GM21367 (cell line): ENCODE measurements around the gene CIB4.

ENCODE experiments used
- ATAC-seq: cut with Tn5 transposase; IDR thresholded peaks from one replicate; pipeline ENCODE4 v1.9.1; 2021; ENCODE audit not compliant: unreplicated experiment

Gene CIB4

GRCh38 chr2:26584656-26585055 lies 56.5 kb downstream of the CIB4 start:
- ATAC-seq = no peak

- ATAC-seq = no peak
Measured at GRCh38 chr2:26584191-26584590, 57.0 kb downstream of the CIB4 start.

DNA sequence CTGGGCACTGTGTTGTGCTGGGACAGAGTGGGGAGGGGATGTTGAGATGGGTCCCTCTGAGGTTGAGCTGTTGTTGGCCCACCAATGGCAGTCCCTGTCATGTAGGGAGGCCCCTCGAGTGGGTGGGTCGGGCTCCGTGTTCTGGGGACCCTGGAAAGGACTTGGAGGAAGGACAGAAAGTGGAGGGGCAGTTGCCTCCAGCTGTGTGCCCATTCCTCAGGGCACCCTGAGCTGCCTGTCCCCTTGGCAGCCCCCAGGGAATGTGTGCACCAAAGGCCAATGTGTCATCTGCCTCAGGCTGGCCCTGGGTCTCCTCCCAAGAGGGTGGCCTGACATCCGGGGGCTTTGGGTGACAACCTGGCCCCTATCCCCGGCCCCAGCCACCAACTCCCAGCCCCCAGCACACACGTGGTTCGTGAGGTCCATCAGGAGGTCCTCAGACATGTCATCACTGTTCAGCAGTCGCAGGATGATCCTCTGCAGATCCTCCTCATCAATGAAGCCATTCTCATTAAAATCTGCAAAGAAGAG lies 57.7 kb downstream of the CIB4 start:
- no peak for ATAC-seq

DNA sequence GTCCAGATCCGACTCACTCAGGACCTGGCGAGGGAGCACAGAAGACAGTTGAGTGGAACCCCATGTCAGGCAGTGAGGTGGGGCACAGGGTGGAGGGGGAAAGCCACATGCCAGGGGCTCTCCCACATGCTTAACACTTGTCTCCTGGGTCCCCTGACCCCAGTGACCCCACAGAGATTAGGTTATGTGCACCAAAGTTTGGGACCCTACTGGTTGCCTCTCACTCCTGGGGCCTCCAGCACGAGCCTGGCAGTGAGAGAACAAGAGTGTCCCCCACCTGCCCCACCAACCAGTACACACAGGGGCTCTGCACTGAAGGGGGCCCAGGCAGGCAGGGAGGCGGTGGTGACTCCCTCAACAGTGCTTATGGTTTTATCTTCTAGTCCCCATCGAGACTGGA lies 58.3 kb downstream of the CIB4 start:
- no peak for ATAC-seq

DNA sequence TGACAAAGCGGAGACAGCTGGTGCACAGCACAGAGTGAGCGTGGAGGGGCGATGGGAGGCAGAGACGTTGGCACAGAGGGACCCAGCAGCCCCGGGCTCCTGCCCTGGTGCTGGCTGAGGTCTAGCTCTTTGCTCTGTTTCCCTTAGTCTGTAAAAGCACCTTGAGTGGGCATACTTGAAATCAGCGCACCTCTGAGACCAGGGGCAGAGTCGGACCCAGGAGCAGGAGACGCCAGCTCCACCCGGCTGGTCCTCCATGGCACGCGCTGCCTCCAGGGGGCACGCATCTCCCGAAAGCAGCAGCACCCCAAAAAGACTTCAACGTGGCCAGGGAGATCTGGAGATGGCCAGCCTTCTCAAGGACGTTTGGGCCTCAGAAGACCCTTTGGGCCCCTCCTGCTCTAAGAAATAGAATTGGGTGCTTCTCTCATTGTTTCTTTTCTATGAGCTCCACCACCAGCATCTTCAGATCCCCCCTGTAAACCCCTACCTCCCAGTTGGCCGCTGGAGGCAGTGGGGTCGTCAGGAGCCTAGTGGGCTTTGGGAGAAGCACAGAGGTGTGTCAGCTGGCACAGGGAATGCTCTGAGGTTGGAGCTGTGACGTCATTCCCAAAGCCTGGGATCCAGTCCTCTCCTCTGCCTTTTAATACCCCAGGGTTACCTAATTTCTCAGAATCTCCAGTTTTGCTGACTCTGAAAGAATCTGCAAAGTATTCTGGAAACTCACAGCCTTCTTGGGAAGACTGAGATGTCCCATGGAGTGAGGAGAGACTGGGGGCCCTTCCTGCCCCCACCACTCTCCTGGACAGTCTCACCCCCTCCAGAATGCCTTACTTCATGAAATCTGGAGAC lies 58.9 kb downstream of the CIB4 start:
- no peak for ATAC-seq

- ATAC-seq = no peak
Measured at GRCh38 chr2:26581266-26581990, 59.7 kb downstream of the CIB4 start.

- ATAC-seq = no peak
Measured at GRCh38 chr2:26580751-26581150, 60.4 kb downstream of the CIB4 start.

- no peak for ATAC-seq
Measured at GRCh38 chr2:26580151-26580550, 61.0 kb downstream of the CIB4 start.

DNA sequence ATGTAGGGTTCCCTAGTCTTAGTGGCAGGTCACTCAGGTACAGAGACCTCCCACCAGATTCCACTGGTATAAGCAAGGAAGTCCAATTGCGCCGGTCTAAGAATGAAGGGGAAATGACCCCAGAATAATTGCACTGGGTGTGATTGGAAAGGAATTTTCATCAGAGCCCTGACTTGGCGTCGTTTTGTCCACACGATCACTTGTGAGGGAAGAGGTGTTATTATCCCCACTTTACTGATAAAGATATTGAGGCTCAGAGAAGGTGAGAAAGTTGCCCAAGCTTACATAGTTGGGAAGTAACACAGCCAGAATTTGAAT lies 61.5 kb downstream of the CIB4 start:
- no peak for ATAC-seq

- no peak for ATAC-seq
Measured at GRCh38 chr2:26579025-26579722, 62.0 kb downstream of the CIB4 start.

- ATAC-seq = no peak
Measured at GRCh38 chr2:26578581-26578980, 62.6 kb downstream of the CIB4 start.

DNA sequence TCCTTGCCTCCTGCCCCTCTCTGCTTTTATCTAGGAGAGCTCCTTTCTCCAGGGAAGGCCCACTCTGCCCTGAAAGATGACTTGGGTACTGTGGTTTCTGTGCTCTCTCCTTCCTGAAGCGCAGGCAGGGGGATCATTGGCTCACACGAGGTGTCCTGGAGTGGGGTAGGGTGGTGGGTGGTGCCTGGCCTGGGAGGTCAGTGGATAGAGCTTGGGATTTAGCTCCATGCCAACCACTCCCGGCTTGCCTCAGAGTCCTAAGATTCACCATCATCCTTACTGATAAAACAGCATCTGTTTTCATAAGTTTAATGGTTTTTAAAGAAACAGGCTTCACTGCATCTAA lies 63.1 kb downstream of the CIB4 start:
- ATAC-seq = no peak

GRCh38 chr2:26577442-26578112 lies 63.6 kb downstream of the CIB4 start:
- ATAC-seq = no peak

DNA sequence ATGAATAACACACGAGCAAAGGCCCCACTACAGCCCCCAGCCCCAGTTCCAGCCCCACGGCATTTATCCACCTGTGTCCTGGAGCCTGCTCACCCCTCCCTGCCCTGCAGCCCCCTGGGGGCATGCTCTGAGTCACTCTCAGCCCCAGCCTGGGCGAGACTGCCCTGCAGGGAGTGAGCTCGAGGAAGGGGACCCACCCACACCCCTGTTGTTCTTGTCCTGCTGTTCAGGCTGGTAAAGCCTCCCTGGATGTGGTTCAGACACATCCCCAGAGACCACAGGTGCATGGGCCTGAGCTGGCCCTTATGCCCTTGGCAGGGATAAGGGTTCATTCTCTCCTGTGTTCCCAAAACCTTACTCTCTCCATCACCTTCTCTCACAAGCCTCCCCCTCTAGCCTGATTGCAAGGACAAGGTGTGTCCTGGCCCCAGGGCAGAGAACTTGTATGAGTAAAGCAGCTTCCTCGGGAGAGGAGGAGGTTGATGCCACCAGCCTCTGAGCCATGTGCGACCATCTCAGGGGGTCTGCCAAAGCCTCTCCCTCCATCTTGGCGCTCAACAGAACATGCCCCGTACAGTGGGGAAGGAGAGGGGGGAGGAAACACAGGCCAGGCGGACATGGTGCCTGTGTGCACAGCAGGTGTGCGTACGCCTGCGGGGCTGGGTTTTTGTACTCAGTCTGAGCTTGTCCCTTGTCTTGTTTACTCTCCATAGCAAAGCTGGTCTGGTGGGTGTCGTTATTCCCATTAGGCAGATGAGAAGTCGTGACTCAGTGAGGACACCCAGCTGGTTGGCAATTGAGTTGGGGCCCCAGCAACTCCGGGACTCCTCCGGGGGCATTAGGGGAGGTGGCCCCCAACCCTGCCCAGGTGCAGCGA lies 64.4 kb downstream of the CIB4 start:
- no peak for ATAC-seq

DNA sequence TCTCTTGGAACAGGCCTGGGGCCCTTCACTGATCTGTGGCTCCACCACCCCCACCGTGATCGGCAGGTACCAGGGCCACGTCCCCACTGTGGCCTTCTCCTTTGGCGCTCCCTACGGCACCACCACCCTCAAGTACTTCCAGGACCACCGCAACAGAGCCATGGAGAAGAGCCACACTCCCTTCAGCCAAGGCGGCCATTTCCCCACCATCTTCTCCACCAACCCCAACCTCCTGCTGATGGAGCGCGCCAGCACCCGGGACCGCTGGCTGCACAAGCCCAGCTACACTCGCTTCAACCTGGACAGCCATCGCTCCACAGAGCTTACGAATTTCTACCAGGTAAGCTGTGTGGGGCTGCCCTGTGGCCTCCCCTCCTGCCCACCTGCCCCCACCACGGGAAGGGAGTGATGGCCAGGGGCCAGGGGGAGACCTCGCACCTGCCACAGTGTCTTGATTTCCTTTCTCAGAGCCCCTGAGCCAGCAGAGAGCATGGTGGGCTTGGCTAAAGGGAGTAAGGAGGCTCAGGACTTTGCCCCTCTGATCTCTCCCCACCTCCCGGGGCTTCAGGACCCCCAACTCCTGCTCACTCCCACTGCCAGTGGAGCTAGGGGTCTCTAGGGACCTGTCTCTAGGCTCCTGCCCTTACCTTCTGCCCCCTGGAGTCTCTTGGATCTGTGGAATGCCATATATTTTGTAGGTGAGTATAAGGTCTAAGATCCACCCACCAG lies 65.2 kb downstream of the CIB4 start:
- no peak for ATAC-seq

- no peak for ATAC-seq
Measured at GRCh38 chr2:26574900-26575560, 66.1 kb downstream of the CIB4 start.

DNA sequence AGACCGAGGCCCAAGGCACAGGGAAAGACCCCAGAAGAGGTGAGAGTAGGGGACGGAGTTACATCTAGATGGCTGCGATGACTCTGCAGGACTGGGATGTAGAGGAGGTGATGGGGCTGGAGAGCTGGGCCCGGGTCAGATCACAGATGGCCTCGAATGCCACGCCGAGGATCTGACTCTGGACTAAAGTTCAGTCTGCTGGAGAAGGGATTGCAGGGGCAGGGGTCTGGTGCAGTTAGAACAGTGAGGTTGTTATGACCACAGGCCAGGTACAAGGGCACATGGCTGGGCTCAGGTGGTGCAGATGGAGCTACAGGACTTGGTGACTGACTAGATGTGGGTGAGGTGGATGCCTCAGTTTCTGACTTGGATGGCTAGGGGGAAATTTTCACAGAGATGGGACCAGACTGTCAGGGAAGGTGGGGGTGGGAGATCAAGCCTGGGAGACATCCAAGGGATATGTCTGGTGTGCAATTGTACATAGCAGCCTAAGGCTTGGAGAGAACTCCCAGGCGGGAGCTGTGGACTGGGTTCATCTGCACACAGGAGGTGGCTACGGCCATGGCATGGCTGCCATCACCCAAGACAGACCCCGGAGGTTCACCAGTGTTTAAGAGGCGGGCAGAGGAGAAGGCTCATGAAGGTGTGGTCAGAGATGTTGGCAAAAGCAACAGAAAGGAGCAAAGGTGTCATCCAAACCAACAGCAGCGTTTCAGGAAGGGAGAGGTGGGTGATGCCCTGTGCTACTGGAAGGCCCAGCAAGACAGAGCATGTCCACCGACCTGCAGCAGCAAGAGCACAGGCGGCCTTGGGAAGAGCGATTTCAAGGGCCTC lies 66.9 kb downstream of the CIB4 start:
- no peak for ATAC-seq

- no peak for ATAC-seq
Measured at GRCh38 chr2:26573241-26573925, 67.8 kb downstream of the CIB4 start.
